Astrocyte (in vitro differentiated cells and primary cell): ENCODE data around the gene KLHL17. TPM values are rescaled to one million over a fixed set of nuclear protein-coding genes. Genes with fewer than 3 reads are reported as not detected.

Experiments
- DNase-seq: peaks from one replicate; pipeline ENCODE4 v3.0.0-alpha.2; 2010; ENCODE audit warnings: low read depth
- FAIRE-seq: peaks from 2 replicates; lab custom pipeline; 2011; peaks lifted over from hg19 to GRCh38; lab: Jason Lieb, UNC
- H2AFZ ChIP-seq: 2 replicates; pipeline ENCODE4 v1.6.0; 2012; ENCODE audit warnings: low read depth, low read length, inconsistent platforms
- H3K27ac ChIP-seq: 2 replicates; pipeline ENCODE4 v1.5.1; 2011; ENCODE audit warnings: low read depth, low read length, inconsistent platforms
- H3K27me3 ChIP-seq: 2 replicates; pipeline ENCODE4 v1.6.0; 2011; ENCODE audit warnings: low read length, inconsistent platforms; ENCODE audit not compliant: insufficient read depth
- H3K36me3 ChIP-seq: 2 replicates; pipeline ENCODE4 v1.5.1; 2011; ENCODE audit warnings: low read length, inconsistent platforms; ENCODE audit not compliant: insufficient read depth
- H3K4me1 ChIP-seq: 2 replicates; pipeline ENCODE4 v1.5.1; 2011; ENCODE audit warnings: low read length, inconsistent platforms; ENCODE audit not compliant: insufficient read depth
- H3K4me2 ChIP-seq: 2 replicates; pipeline ENCODE4 v1.6.0; 2012; ENCODE audit warnings: low read length, inconsistent platforms
- H3K4me3 ChIP-seq: 2 replicates; pipeline ENCODE4 v1.5.1; 2011; ENCODE audit warnings: low read depth, mild to moderate bottlenecking, low read length, inconsistent platforms; ENCODE audit not compliant: insufficient read depth
- H3K79me2 ChIP-seq: 2 replicates; pipeline ENCODE4 v1.6.0; 2012; ENCODE audit warnings: mild to moderate bottlenecking, low read length, inconsistent platforms; ENCODE audit not compliant: insufficient read depth
- H3K9ac ChIP-seq: 2 replicates; pipeline ENCODE4 v1.6.0; 2012; ENCODE audit warnings: mild to moderate bottlenecking, low read length, inconsistent platforms
- H3K9me3 ChIP-seq: 2 replicates; pipeline ENCODE4 v1.5.1; 2012; ENCODE audit warnings: low read depth, mild to moderate bottlenecking, low read length, inconsistent platforms; ENCODE audit not compliant: insufficient read depth
- H4K20me1 ChIP-seq: 2 replicates; pipeline ENCODE4 v1.6.0; 2012; ENCODE audit warnings: low read length, inconsistent platforms; ENCODE audit not compliant: insufficient read depth
- H3K27ac Mint-ChIP-seq: one replicate; pipeline ENCODE4 v1.8.0; 2021; ENCODE audit warnings: mild to moderate bottlenecking, mixed read lengths; ENCODE audit not compliant: unreplicated experiment
- H3K27me3 Mint-ChIP-seq: one replicate; pipeline ENCODE4 v1.8.0; 2021; ENCODE audit warnings: low read depth, mixed read lengths; ENCODE audit not compliant: unreplicated experiment
- H3K36me3 Mint-ChIP-seq: one replicate; pipeline ENCODE4 v1.8.0; 2021; ENCODE audit warnings: low read depth, mixed read lengths; ENCODE audit not compliant: unreplicated experiment
- H3K4me1 Mint-ChIP-seq: one replicate; pipeline ENCODE4 v1.8.0; 2021; ENCODE audit warnings: low read depth, mixed read lengths; ENCODE audit not compliant: unreplicated experiment
- H3K4me3 Mint-ChIP-seq: one replicate; pipeline ENCODE4 v1.8.0; 2021; ENCODE audit warnings: mild to moderate bottlenecking, moderate library complexity, mixed read lengths; ENCODE audit not compliant: unreplicated experiment
- H3K9me3 Mint-ChIP-seq: one replicate; pipeline ENCODE4 v1.8.0; 2021; ENCODE audit warnings: mild to moderate bottlenecking, mixed read lengths; ENCODE audit not compliant: unreplicated experiment
- EZH2 ChIP-seq: IDR thresholded peaks from 2 replicates; pipeline ENCODE4 v1.6.1; 2012; ENCODE audit warnings: mild to moderate bottlenecking, low read length, inconsistent platforms; ENCODE audit not compliant: insufficient read depth
- total RNA-seq: library from RNA; stranded (reverse); gene quantifications from 2 replicates; pipeline ENCODE4 v1.2.1, GENCODE V29; 2021
- TF ChIP-seq, protein P1 (sequence below): IDR thresholded peaks from 2 replicates; pipeline ENCODE4 v1.5.1; 2011; ENCODE audit warnings: low read depth, mild to moderate bottlenecking, inconsistent platforms, low read length, moderate library complexity; ENCODE audit not compliant: insufficient read depth

The KLHL17 gene
- total RNA-seq, 1 donor from 2014 or later = 25.9 TPM

DNA sequence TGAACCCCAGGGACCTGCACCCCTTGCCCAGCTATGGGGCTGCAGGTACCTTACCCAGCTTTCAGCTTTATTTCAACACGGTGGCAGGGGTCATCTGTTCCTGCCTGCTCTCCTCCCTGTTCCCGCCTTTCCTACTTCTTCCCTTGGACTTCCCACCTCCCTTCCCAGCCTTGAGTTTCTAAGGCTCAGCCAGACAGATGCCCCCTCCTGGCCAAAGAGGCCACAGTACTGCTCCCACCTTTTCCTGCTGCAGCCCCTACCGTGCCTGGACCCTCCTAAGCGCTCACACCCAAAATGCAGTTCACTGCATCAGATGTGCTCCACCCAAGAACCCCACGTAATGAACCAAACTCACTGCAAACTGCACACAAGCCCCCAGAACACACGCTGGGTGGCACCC, 9.0 kb upstream of the KLHL17 start:
- TF ChIP-seq, protein P1, sequence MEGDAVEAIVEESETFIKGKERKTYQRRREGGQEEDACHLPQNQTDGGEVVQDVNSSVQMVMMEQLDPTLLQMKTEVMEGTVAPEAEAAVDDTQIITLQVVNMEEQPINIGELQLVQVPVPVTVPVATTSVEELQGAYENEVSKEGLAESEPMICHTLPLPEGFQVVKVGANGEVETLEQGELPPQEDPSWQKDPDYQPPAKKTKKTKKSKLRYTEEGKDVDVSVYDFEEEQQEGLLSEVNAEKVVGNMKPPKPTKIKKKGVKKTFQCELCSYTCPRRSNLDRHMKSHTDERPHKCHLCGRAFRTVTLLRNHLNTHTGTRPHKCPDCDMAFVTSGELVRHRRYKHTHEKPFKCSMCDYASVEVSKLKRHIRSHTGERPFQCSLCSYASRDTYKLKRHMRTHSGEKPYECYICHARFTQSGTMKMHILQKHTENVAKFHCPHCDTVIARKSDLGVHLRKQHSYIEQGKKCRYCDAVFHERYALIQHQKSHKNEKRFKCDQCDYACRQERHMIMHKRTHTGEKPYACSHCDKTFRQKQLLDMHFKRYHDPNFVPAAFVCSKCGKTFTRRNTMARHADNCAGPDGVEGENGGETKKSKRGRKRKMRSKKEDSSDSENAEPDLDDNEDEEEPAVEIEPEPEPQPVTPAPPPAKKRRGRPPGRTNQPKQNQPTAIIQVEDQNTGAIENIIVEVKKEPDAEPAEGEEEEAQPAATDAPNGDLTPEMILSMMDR = peak; percentile 26
- no peak for TF ChIP-seq EZH2
- Mint-ChIP-seq H3K27me3 (peaks cover 4% of the 10 kb centered on the region), H3K4me3 (no peak overlapping the region), H3K9me3 (no peaks in the 10 kb centered on the region), H3K36me3 (peaks cover 21% of the 10 kb centered on the region), H3K27ac (no peak overlapping the region), H3K4me1 (no peaks in the 10 kb centered on the region)
- no peak overlapping the region for H3K9ac ChIP-seq
- peaks cover 22% of the 10 kb centered on the region for H3K36me3 ChIP-seq
- DNase-seq (no peak), FAIRE-seq (no peak)
- no peak overlapping the region for H3K4me2 ChIP-seq
- no peaks in the 10 kb centered on the region for H3K27me3 ChIP-seq
- no peaks in the 10 kb centered on the region for H3K9me3 ChIP-seq
- H3K4me1 ChIP-seq = no peaks in the 10 kb centered on the region
- no peak overlapping the region for H3K27ac ChIP-seq
- H3K4me3 ChIP-seq = no peak overlapping the region
- no peak overlapping the region for H2AFZ ChIP-seq
- peaks cover 42% of the 10 kb centered on the region for H4K20me1 ChIP-seq
- H3K79me2 ChIP-seq = peaks cover 8% of the 10 kb centered on the region

- H4K20me1 ChIP-seq = peaks cover 50% of the 10 kb centered on the region
- no peaks in the 10 kb centered on the region for H3K9me3 Mint-ChIP-seq
- DNase-seq = no peak
- H3K9me3 ChIP-seq = no peaks in the 10 kb centered on the region
- H3K4me1 Mint-ChIP-seq = no peaks in the 10 kb centered on the region
- no peak for TF ChIP-seq EZH2
- TF ChIP-seq, protein P1 = no peak
- H2AFZ ChIP-seq = no peak overlapping the region
- H3K9ac ChIP-seq = no peak overlapping the region
- H3K36me3 Mint-ChIP-seq = peaks cover 19% of the 10 kb centered on the region
- H3K27me3 ChIP-seq = no peaks in the 10 kb centered on the region
- H3K27ac ChIP-seq = no peak overlapping the region
- H3K79me2 ChIP-seq = peaks cover 17% of the 10 kb centered on the region
- no peak overlapping the region for H3K4me2 ChIP-seq
- H3K4me1 ChIP-seq = no peaks in the 10 kb centered on the region
- H3K4me3 ChIP-seq = no peak overlapping the region
- H3K36me3 ChIP-seq = peaks cover 26% of the 10 kb centered on the region
- FAIRE-seq = no peak
- no peak overlapping the region for H3K4me3 Mint-ChIP-seq
- H3K27ac Mint-ChIP-seq = no peak overlapping the region
- H3K27me3 Mint-ChIP-seq = peaks cover 2% of the 10 kb centered on the region
Measured at GRCh38 chr1:952201-952600, 8.2 kb upstream of the KLHL17 start.

DNA sequence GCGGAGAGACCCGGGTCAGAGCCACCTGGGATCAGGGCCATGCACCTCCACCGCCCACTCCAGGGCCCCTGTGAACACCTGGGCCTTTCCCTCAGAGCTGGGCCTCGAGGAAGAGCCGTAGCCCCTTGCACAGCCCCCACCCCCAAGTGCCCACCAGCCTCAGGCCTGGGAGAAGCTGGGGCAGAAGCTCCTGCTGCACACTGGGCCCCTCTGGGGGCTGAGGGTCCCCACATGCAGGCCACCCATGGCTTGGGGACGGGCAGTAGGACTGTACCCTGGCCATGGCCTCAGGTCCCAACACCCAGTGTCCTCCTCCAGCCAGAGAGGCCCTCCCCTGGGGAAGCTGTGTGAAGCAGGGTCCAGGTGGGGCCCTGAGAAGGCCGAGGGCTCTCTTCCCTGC, 7.8 kb upstream of the KLHL17 start:
- H4K20me1 ChIP-seq = peaks cover 54% of the 10 kb centered on the region
- Mint-ChIP-seq H3K9me3 (no peaks in the 10 kb centered on the region), H3K36me3 (peaks cover 18% of the 10 kb centered on the region)

More for the DNA sequence above, 7.8 kb upstream of the KLHL17 start:
- no peak for DNase-seq
- H3K4me3 Mint-ChIP-seq = no peak overlapping the region
- Histone ChIP-seq H3K9ac (no peak overlapping the region), H2AFZ (no peak overlapping the region), H3K4me3 (no peak overlapping the region), H3K36me3 (peaks cover 26% of the 10 kb centered on the region), H3K9me3 (no peaks in the 10 kb centered on the region), H3K27ac (no peak overlapping the region), H3K4me1 (no peaks in the 10 kb centered on the region), H3K4me2 (no peak overlapping the region), H3K79me2 (peaks cover 21% of the 10 kb centered on the region), H3K27me3 (no peaks in the 10 kb centered on the region)
- TF ChIP-seq, protein P1 = no peak
- no peak for TF ChIP-seq EZH2
- peaks cover 2% of the 10 kb centered on the region for H3K4me1 Mint-ChIP-seq
- no peak for FAIRE-seq
- no peak overlapping the region for H3K27ac Mint-ChIP-seq
- peaks cover 2% of the 10 kb centered on the region for H3K27me3 Mint-ChIP-seq
